Measurements from ENCODE around the gene TTC27. TPM values are rescaled to one million over a fixed set of nuclear protein-coding genes. Genes with fewer than 3 reads are reported as not detected.

The TTC27 gene
- polyA plus RNA-seq, 1 donor: 14.2 TPM

- WGBS (ENCODE audit: insufficient coverage, low lambda C conversion rate): no CpG with 5 or more reads among the region's 2 CpGs
- Histone ChIP-seq H3K36me3 (ENCODE audit: control insufficient read depth, insufficient read depth, low read length) (peaks cover 6% of the 10 kb centered on the region), H3K27ac (ENCODE audit: low read length) (no peak overlapping the region), H3K9me3 (ENCODE audit: control insufficient read depth, low read depth, low read length) (no peaks in the 10 kb centered on the region), H3K4me1 (ENCODE audit: control insufficient read depth, insufficient read depth, low read length) (no peaks in the 10 kb centered on the region), H3K4me3 (ENCODE audit: low read length) (no peak overlapping the region), H3K27me3 (ENCODE audit: control insufficient read depth, insufficient read depth, low read length) (no peaks in the 10 kb centered on the region)
- no peak for DNase-seq
These were observed 105.1 kb downstream of the TTC27 start for GRCh38 chr2:32732912-32733472.

GRCh38 chr2:32735348-32735747 lies 107.5 kb downstream of the TTC27 start:
- no peak for DNase-seq
- Histone ChIP-seq H3K4me1 (ENCODE audit: control insufficient read depth, insufficient read depth, low read length) (no peaks in the 10 kb centered on the region), H3K36me3 (ENCODE audit: control insufficient read depth, insufficient read depth, low read length) (peaks cover 6% of the 10 kb centered on the region), H3K27ac (ENCODE audit: low read length) (no peak overlapping the region), H3K27me3 (ENCODE audit: control insufficient read depth, insufficient read depth, low read length) (no peaks in the 10 kb centered on the region), H3K9me3 (ENCODE audit: control insufficient read depth, low read depth, low read length) (no peaks in the 10 kb centered on the region), H3K4me3 (ENCODE audit: low read length) (no peak overlapping the region)
- WGBS (ENCODE audit: insufficient coverage, low lambda C conversion rate): 89% methylated on average over 1 of the region's 1 CpG

- H3K36me3 ChIP-seq (ENCODE audit: control insufficient read depth, insufficient read depth, low read length): peaks cover 6% of the 10 kb centered on the region
- WGBS (ENCODE audit: insufficient coverage, low lambda C conversion rate): 49% methylated on average over 2 of the region's 2 CpGs
- no peaks in the 10 kb centered on the region for H3K27me3 ChIP-seq (ENCODE audit: control insufficient read depth, insufficient read depth, low read length)
- no peak for DNase-seq
- H3K27ac ChIP-seq (ENCODE audit: low read length): no peak overlapping the region
- no peaks in the 10 kb centered on the region for H3K4me1 ChIP-seq (ENCODE audit: control insufficient read depth, insufficient read depth, low read length)
- no peak overlapping the region for H3K4me3 ChIP-seq (ENCODE audit: low read length)
- no peaks in the 10 kb centered on the region for H3K9me3 ChIP-seq (ENCODE audit: control insufficient read depth, low read depth, low read length)
These were observed 111.1 kb downstream of the TTC27 start for GRCh38 chr2:32738939-32739338.

- 79% methylated on average over 2 of the region's 2 CpGs for WGBS (ENCODE audit: insufficient coverage, low lambda C conversion rate)
- Histone ChIP-seq H3K9me3 (ENCODE audit: control insufficient read depth, low read depth, low read length) (no peaks in the 10 kb centered on the region), H3K27ac (ENCODE audit: low read length) (no peak overlapping the region), H3K4me1 (ENCODE audit: control insufficient read depth, insufficient read depth, low read length) (no peaks in the 10 kb centered on the region), H3K36me3 (ENCODE audit: control insufficient read depth, insufficient read depth, low read length) (peaks cover 6% of the 10 kb centered on the region), H3K4me3 (ENCODE audit: low read length) (no peak overlapping the region), H3K27me3 (ENCODE audit: control insufficient read depth, insufficient read depth, low read length) (no peaks in the 10 kb centered on the region)
- no peak for DNase-seq
These were observed 111.8 kb downstream of the TTC27 start for GRCh38 chr2:32739664-32740063.

- no peaks in the 10 kb centered on the region for H3K27me3 ChIP-seq (ENCODE audit: control insufficient read depth, insufficient read depth, low read length)
- H3K4me1 ChIP-seq (ENCODE audit: control insufficient read depth, insufficient read depth, low read length): no peaks in the 10 kb centered on the region
- no peak overlapping the region for H3K27ac ChIP-seq (ENCODE audit: low read length)
- DNase-seq: no peak
- no peak overlapping the region for H3K4me3 ChIP-seq (ENCODE audit: low read length)
- H3K36me3 ChIP-seq (ENCODE audit: control insufficient read depth, insufficient read depth, low read length): peaks cover 5% of the 10 kb centered on the region
- 100% methylated on average over 1 of the region's 1 CpG for WGBS (ENCODE audit: insufficient coverage, low lambda C conversion rate)
- H3K9me3 ChIP-seq (ENCODE audit: control insufficient read depth, low read depth, low read length): no peaks in the 10 kb centered on the region
These were observed 113.7 kb downstream of the TTC27 start for GRCh38 chr2:32741575-32741974.

GRCh38 chr2:32742376-32742775 lies 114.5 kb downstream of the TTC27 start:
- Histone ChIP-seq H3K27ac (ENCODE audit: low read length) (no peak overlapping the region), H3K9me3 (ENCODE audit: control insufficient read depth, low read depth, low read length) (no peaks in the 10 kb centered on the region), H3K4me3 (ENCODE audit: low read length) (no peak overlapping the region), H3K4me1 (ENCODE audit: control insufficient read depth, insufficient read depth, low read length) (no peaks in the 10 kb centered on the region), H3K27me3 (ENCODE audit: control insufficient read depth, insufficient read depth, low read length) (no peaks in the 10 kb centered on the region), H3K36me3 (ENCODE audit: control insufficient read depth, insufficient read depth, low read length) (no peaks in the 10 kb centered on the region)
- no peak for DNase-seq
- 100% methylated on average over 1 of the region's 2 CpGs for WGBS (ENCODE audit: insufficient coverage, low lambda C conversion rate)

GRCh38 chr2:32743480-32744236 lies 115.8 kb downstream of the TTC27 start:
- WGBS (ENCODE audit: insufficient coverage, low lambda C conversion rate): 100% methylated on average over 2 of the region's 3 CpGs
- DNase-seq: no peak
- no peaks in the 10 kb centered on the region for H3K36me3 ChIP-seq (ENCODE audit: control insufficient read depth, insufficient read depth, low read length)
- no peak overlapping the region for H3K27ac ChIP-seq (ENCODE audit: low read length)
- no peaks in the 10 kb centered on the region for H3K27me3 ChIP-seq (ENCODE audit: control insufficient read depth, insufficient read depth, low read length)
- H3K4me3 ChIP-seq (ENCODE audit: low read length): no peak overlapping the region
- no peaks in the 10 kb centered on the region for H3K9me3 ChIP-seq (ENCODE audit: control insufficient read depth, low read depth, low read length)
- H3K4me1 ChIP-seq (ENCODE audit: control insufficient read depth, insufficient read depth, low read length): no peaks in the 10 kb centered on the region

- H3K36me3 ChIP-seq (ENCODE audit: control insufficient read depth, insufficient read depth, low read length): no peaks in the 10 kb centered on the region
- H3K9me3 ChIP-seq (ENCODE audit: control insufficient read depth, low read depth, low read length): no peaks in the 10 kb centered on the region
- WGBS (ENCODE audit: insufficient coverage, low lambda C conversion rate): 100% methylated on average over 1 of the region's 2 CpGs
- DNase-seq: no peak
- H3K27ac ChIP-seq (ENCODE audit: low read length): no peak overlapping the region
- H3K27me3 ChIP-seq (ENCODE audit: control insufficient read depth, insufficient read depth, low read length): no peaks in the 10 kb centered on the region
- H3K4me1 ChIP-seq (ENCODE audit: control insufficient read depth, insufficient read depth, low read length): no peaks in the 10 kb centered on the region
- no peak overlapping the region for H3K4me3 ChIP-seq (ENCODE audit: low read length)
These were observed 117.3 kb downstream of the TTC27 start for GRCh38 chr2:32745191-32745590.

- Histone ChIP-seq H3K27ac (ENCODE audit: low read length) (no peak overlapping the region), H3K36me3 (ENCODE audit: control insufficient read depth, insufficient read depth, low read length) (no peaks in the 10 kb centered on the region), H3K27me3 (ENCODE audit: control insufficient read depth, insufficient read depth, low read length) (no peaks in the 10 kb centered on the region), H3K4me3 (ENCODE audit: low read length) (no peak overlapping the region), H3K4me1 (ENCODE audit: control insufficient read depth, insufficient read depth, low read length) (no peaks in the 10 kb centered on the region), H3K9me3 (ENCODE audit: control insufficient read depth, low read depth, low read length) (no peaks in the 10 kb centered on the region)
- no CpG with 5 or more reads among the region's 1 CpG for WGBS (ENCODE audit: insufficient coverage, low lambda C conversion rate)
- DNase-seq: no peak
These were observed 117.8 kb downstream of the TTC27 start for GRCh38 chr2:32745675-32746074.

- no peak overlapping the region for H3K27ac ChIP-seq (ENCODE audit: low read length)
- H3K9me3 ChIP-seq (ENCODE audit: control insufficient read depth, low read depth, low read length): no peaks in the 10 kb centered on the region
- no peak for DNase-seq
- no peaks in the 10 kb centered on the region for H3K4me1 ChIP-seq (ENCODE audit: control insufficient read depth, insufficient read depth, low read length)
- H3K36me3 ChIP-seq (ENCODE audit: control insufficient read depth, insufficient read depth, low read length): no peaks in the 10 kb centered on the region
- no peaks in the 10 kb centered on the region for H3K27me3 ChIP-seq (ENCODE audit: control insufficient read depth, insufficient read depth, low read length)
- H3K4me3 ChIP-seq (ENCODE audit: low read length): no peak overlapping the region
These were observed 118.8 kb downstream of the TTC27 start for GRCh38 chr2:32746669-32747068.

GRCh38 chr2:32748158-32748557 lies 120.3 kb downstream of the TTC27 start:
- no peak overlapping the region for H3K4me3 ChIP-seq (ENCODE audit: low read length)
- H3K9me3 ChIP-seq (ENCODE audit: control insufficient read depth, low read depth, low read length): no peaks in the 10 kb centered on the region
- no peaks in the 10 kb centered on the region for H3K27me3 ChIP-seq (ENCODE audit: control insufficient read depth, insufficient read depth, low read length)
- H3K27ac ChIP-seq (ENCODE audit: low read length): no peak overlapping the region
- H3K4me1 ChIP-seq (ENCODE audit: control insufficient read depth, insufficient read depth, low read length): no peaks in the 10 kb centered on the region
- no peak for DNase-seq
- H3K36me3 ChIP-seq (ENCODE audit: control insufficient read depth, insufficient read depth, low read length): no peaks in the 10 kb centered on the region
- no CpG with 5 or more reads among the region's 1 CpG for whole genome bisulfite sequencing (ENCODE audit: insufficient coverage, low lambda C conversion rate)

All from large intestine (tissue), 3 donors.